Gastroesophageal sphincter (tissue), 3 donors: ENCODE measurements around the gene ACP1.

ENCODE experiments used
- CTCF ChIP-seq, 4 experiments: fragments of 200-600 bp in 2 of 4; fragments of 450-650 bp in 2 of 4; sonication (generic) in 1 of 4; IDR thresholded peaks; one replicate each; pipeline ENCODE4 v1.5.1; 2017 to 2019; ENCODE audit warnings: antibody characterized with exemption in 4 of 4, mild to moderate bottlenecking in 2 of 4, moderate library complexity in 2 of 4
- EP300 ChIP-seq: sonication (generic); formaldehyde crosslinking; IDR thresholded peaks from one replicate; pipeline ENCODE4 v1.6.1; 2017; ENCODE audit warnings: antibody characterized with exemption, mild to moderate bottlenecking
- POLR2A ChIP-seq, 2 donors: fragments of 450-650 bp; IDR thresholded peaks; one replicate each; pipeline ENCODE4 v1.6.1; 2017; ENCODE audit warnings: antibody characterized with exemption in 2 of 2, mild to moderate bottlenecking in 2 of 2, moderate library complexity in 1 of 2
- POLR2AphosphoS5 ChIP-seq: sonication (generic); formaldehyde crosslinking; IDR thresholded peaks from one replicate; pipeline ENCODE4 v1.6.1; 2017; ENCODE audit warnings: antibody characterized with exemption

GRCh38 chr2:257842-258241 lies 6.9 kb upstream of the ACP1 start:
- no peak for TF ChIP-seq POLR2AphosphoS5
- TF ChIP-seq CTCF (IDR thresholded peaks at IDR 0.05) = no peak
- TF ChIP-seq POLR2A (IDR thresholded peaks at IDR 0.05) = no peak
- TF ChIP-seq EP300 = no peak
